K562 (cell line): ENCODE measurements around the gene PEPD. TPM values are rescaled to one million over a fixed set of nuclear protein-coding genes. Genes with fewer than 3 reads are reported as not detected.

Source experiments
- MTA1 ChIP-seq: fragments of 450-650 bp; IDR thresholded peaks from 2 replicates; pipeline ENCODE4 v1.6.1; 2017; ENCODE audit warnings: borderline replicate concordance
- POLR3G ChIP-seq: IDR thresholded peaks from 2 replicates; pipeline ENCODE4 v1.6.1; 2011; ENCODE audit not compliant: insufficient read length, insufficient replicate concordance; ENCODE audit errors: extremely low read depth
- RNF2 ChIP-seq: sonication (generic); IDR thresholded peaks from 2 replicates; pipeline ENCODE4 v1.6.1; 2016
- ZNF41 ChIP-seq: fragments of 250-450 bp; sonication (Bioruptor Pico); conservative IDR thresholded peaks from 2 replicates; pipeline ENCODE4 v1.4.0; 2020; ENCODE audit warnings: mild to moderate bottlenecking
- ZNF699 ChIP-seq: fragments of 250-450 bp; sonication (Bioruptor Pico); IDR thresholded peaks from 2 replicates; pipeline ENCODE4 v1.8.0; 2021; ENCODE audit warnings: mild to moderate bottlenecking, moderate library complexity; ENCODE audit not compliant: insufficient replicate concordance
- polyA plus RNA-seq, 8 experiments: library from polyadenylated mRNA; depleted of rRNA in 4 of 8; stranded (reverse) in 5 of 8; unstranded in 3 of 8; fragments of >200 nt; fragmentation: Nextera tagmentation in 2 of 8; fragmentation: Illumina TruSeq in 1 of 8; extraction: Ambion mirVana in 2 of 8; extraction: Trizol in 1 of 8; gene quantifications; 2 replicates each; pipeline versions ENCODE4 v1.2.1 to v1.2.3, GENCODE V29; 2011 to 2014; ENCODE audit warnings: inconsistent platforms in 1 of 8, missing spikeins in 1 of 8
- total RNA-seq, 7 experiments: library from RNA; depleted of rRNA in 6 of 7; stranded (reverse); fragments of >200 nt in 6 of 7; fragmentation: Illumina TruSeq in 2 of 7; extraction: Trizol in 2 of 7; gene quantifications; 2 replicates each; pipeline versions ENCODE4 v1.2.1 to v1.2.3, GENCODE V29; 2011 to 2021; ENCODE audit warnings: low replicate concordance in 1 of 7
- TF ChIP-seq, protein P1 (sequence below), 3 experiments: fragments of 200-800 bp in 1 of 3; fragments of 250-450 bp in 1 of 3; fragments of 450-650 bp in 1 of 3; sonication (Bioruptor Pico) in 1 of 3; sonication (Bioruptor generic) in 1 of 3; formaldehyde crosslinking in 1 of 3; IDR thresholded peaks; 2 replicates each; pipeline versions ENCODE4 v1.6.1 to v1.8.0; 2016 to 2022; ENCODE audit warnings: mild to moderate bottlenecking in 2 of 3, missing genetic modification characterization in 2 of 3, missing compliant biosample characterization in 1 of 3, moderate library complexity in 1 of 3
- TF ChIP-seq, protein P2 (sequence below): fragments of 450-650 bp; formaldehyde crosslinking; IDR thresholded peaks from 2 replicates; pipeline ENCODE4 v1.4.0; 2022; ENCODE audit warnings: missing genetic modification characterization
- TF ChIP-seq, protein P3 (sequence below): sonication (generic); formaldehyde crosslinking; IDR thresholded peaks from 2 replicates; pipeline ENCODE4 v1.5.0; 2020; ENCODE audit warnings: missing genetic modification reagents
- TF ChIP-seq, protein P4 (sequence below): sonication (generic); formaldehyde crosslinking; IDR thresholded peaks from 2 replicates; pipeline ENCODE4 v1.8.0; 2022; ENCODE audit warnings: missing genetic modification reagents, mild to moderate bottlenecking, borderline replicate concordance

PEPD gene
- total and polyA plus RNA-seq, 9 of the 15 experiments (the other 6 are each of a cell fraction or from before 2014, with no cell fraction given) = 1.3 to 19.2 (median 16.0) TPM

DNA sequence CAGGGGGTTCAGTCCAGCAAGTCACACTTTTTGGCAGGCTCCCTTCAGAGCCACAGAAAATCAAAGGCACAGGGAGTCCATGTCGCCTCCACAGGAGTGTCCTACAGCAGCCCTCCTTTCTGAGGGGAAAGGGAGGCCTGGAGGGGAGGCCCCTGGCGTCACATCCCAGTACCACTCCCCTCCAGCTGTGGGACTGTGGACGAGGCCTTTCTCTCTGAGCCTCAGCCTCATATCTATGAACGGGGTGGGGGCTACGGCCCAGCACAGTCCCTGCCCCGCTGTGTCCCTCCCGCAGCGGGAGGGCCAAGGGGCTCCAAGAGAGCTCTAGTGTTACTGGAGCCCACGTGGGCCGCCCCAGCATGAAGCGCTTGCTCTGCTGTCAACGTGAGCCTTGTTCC lies 23.8 kb downstream of the PEPD start (continued):
- TF ChIP-seq, protein P1, sequence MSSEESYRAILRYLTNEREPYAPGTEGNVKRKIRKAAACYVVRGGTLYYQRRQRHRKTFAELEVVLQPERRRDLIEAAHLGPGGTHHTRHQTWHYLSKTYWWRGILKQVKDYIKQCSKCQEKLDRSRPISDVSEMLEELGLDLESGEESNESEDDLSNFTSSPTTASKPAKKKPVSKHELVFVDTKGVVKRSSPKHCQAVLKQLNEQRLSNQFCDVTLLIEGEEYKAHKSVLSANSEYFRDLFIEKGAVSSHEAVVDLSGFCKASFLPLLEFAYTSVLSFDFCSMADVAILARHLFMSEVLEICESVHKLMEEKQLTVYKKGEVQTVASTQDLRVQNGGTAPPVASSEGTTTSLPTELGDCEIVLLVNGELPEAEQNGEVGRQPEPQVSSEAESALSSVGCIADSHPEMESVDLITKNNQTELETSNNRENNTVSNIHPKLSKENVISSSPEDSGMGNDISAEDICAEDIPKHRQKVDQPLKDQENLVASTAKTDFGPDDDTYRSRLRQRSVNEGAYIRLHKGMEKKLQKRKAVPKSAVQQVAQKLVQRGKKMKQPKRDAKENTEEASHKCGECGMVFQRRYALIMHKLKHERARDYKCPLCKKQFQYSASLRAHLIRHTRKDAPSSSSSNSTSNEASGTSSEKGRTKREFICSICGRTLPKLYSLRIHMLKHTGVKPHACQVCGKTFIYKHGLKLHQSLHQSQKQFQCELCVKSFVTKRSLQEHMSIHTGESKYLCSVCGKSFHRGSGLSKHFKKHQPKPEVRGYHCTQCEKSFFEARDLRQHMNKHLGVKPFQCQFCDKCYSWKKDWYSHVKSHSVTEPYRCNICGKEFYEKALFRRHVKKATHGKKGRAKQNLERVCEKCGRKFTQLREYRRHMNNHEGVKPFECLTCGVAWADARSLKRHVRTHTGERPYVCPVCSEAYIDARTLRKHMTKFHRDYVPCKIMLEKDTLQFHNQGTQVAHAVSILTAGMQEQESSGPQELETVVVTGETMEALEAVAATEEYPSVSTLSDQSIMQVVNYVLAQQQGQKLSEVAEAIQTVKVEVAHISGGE (CRISPR knock-in tag; IDR thresholded peaks at IDR 0.05) = no peak
- TF ChIP-seq, protein P2, sequence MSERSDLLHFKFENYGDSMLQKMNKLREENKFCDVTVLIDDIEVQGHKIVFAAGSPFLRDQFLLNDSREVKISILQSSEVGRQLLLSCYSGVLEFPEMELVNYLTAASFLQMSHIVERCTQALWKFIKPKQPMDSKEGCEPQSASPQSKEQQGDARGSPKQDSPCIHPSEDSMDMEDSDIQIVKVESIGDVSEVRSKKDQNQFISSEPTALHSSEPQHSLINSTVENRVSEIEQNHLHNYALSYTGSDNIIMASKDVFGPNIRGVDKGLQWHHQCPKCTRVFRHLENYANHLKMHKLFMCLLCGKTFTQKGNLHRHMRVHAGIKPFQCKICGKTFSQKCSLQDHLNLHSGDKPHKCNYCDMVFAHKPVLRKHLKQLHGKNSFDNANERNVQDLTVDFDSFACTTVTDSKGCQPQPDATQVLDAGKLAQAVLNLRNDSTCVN (CRISPR knock-in tag) = no peak
- TF ChIP-seq, protein P3, sequence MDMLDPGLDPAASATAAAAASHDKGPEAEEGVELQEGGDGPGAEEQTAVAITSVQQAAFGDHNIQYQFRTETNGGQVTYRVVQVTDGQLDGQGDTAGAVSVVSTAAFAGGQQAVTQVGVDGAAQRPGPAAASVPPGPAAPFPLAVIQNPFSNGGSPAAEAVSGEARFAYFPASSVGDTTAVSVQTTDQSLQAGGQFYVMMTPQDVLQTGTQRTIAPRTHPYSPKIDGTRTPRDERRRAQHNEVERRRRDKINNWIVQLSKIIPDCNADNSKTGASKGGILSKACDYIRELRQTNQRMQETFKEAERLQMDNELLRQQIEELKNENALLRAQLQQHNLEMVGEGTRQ (CRISPR knock-in tag) = no peak
- TF ChIP-seq ZNF699 (CRISPR knock-in tag) = no peak
- TF ChIP-seq, protein P4, sequence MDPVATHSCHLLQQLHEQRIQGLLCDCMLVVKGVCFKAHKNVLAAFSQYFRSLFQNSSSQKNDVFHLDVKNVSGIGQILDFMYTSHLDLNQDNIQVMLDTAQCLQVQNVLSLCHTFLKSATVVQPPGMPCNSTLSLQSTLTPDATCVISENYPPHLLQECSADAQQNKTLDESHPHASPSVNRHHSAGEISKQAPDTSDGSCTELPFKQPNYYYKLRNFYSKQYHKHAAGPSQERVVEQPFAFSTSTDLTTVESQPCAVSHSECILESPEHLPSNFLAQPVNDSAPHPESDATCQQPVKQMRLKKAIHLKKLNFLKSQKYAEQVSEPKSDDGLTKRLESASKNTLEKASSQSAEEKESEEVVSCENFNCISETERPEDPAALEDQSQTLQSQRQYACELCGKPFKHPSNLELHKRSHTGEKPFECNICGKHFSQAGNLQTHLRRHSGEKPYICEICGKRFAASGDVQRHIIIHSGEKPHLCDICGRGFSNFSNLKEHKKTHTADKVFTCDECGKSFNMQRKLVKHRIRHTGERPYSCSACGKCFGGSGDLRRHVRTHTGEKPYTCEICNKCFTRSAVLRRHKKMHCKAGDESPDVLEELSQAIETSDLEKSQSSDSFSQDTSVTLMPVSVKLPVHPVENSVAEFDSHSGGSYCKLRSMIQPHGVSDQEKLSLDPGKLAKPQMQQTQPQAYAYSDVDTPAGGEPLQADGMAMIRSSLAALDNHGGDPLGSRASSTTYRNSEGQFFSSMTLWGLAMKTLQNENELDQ (CRISPR knock-in tag) = no peak
- no peak for TF ChIP-seq RNF2
- TF ChIP-seq ZNF41 (CRISPR knock-in tag) = no peak
- no peak for TF ChIP-seq POLR3G
- TF ChIP-seq MTA1 = no peak
